ENCODE data around the gene HELZ. TPM values are rescaled to one million over a fixed set of nuclear protein-coding genes. Genes with fewer than 3 reads are reported as not detected.

The HELZ gene
- total and polyA plus RNA-seq, 4 donors, result 3.8 to 69.2 (median 25.7) TPM

GRCh38 chr17:67113486-67113885 is 131.5 kb downstream of the HELZ start:
- H3K27me3 ChIP-seq (ENCODE audit: control insufficient read depth in 4 of 4, insufficient read depth in 4 of 4, low read length in 3 of 4), result no peaks in the 10 kb centered on the region
- DNase-seq (ENCODE audit: low spot score), result no peak
- no peak for TF ChIP-seq YY1 (IDR thresholded peaks at IDR 0.05)
- no peak for TF ChIP-seq HNF4A (conservative IDR thresholded peaks at IDR 0.05)
- no peak for TF ChIP-seq ZBTB33 (IDR thresholded peaks at IDR 0.05)
- no peak for TF ChIP-seq RAD21 (IDR thresholded peaks at IDR 0.05)
- TF ChIP-seq HNF4G (IDR thresholded peaks at IDR 0.05), result no peak
- no peak for TF ChIP-seq JUND (IDR thresholded peaks at IDR 0.05)
- TF ChIP-seq SP1 (IDR thresholded peaks at IDR 0.05), result no peak
- TF ChIP-seq NR2F2 (IDR thresholded peaks at IDR 0.05), result no peak
- TF ChIP-seq EGR1 (IDR thresholded peaks at IDR 0.05; ENCODE audit: low read depth in 2 of 2), result no peak
- no peak for TF ChIP-seq RXRA (IDR thresholded peaks at IDR 0.05)
- no peak overlapping the region for H3K4me3 ChIP-seq (ENCODE audit: low read depth in 1 of 3, low read length in 3 of 3)
- no peak overlapping the region for H3K27ac ChIP-seq (ENCODE audit: low read depth in 1 of 2, low read length in 2 of 2)
- no peak overlapping the region for H3K9ac ChIP-seq (ENCODE audit: low read depth in 1 of 2, low read length in 2 of 2)
- H3K9me3 ChIP-seq (ENCODE audit: control insufficient read depth in 4 of 4, low read length in 3 of 4), result peaks cover 0 to 6% (median 0%) of the 10 kb centered on the region in 4 donors
- 96% methylated on average over 5 of the region's 5 CpGs for WGBS
- H3K4me1 ChIP-seq (ENCODE audit: control insufficient read depth in 4 of 4, insufficient read depth in 4 of 4, low read length in 3 of 4), result no peaks in the 10 kb centered on the region
- peaks cover 2 to 51% (median 40%) of the 10 kb centered on the region in 4 donors for H3K36me3 ChIP-seq (ENCODE audit: control insufficient read depth in 4 of 4, insufficient read depth in 3 of 4, low read depth in 1 of 4, low read length in 3 of 4)

GRCh38 chr17:67111808-67112207 is 133.2 kb downstream of the HELZ start:
- Histone ChIP-seq H3K27ac (ENCODE audit: low read depth in 1 of 2, low read length in 2 of 2) (no peak overlapping the region), H3K9ac (ENCODE audit: low read depth in 1 of 2, low read length in 2 of 2) (no peak overlapping the region), H3K27me3 (ENCODE audit: control insufficient read depth in 4 of 4, insufficient read depth in 4 of 4, low read length in 3 of 4) (no peaks in the 10 kb centered on the region), H3K4me1 (ENCODE audit: control insufficient read depth in 4 of 4, insufficient read depth in 4 of 4, low read length in 3 of 4) (no peaks in the 10 kb centered on the region), H3K4me3 (ENCODE audit: low read depth in 1 of 3, low read length in 3 of 3) (no peak overlapping the region), H3K36me3 (ENCODE audit: control insufficient read depth in 4 of 4, insufficient read depth in 3 of 4, low read depth in 1 of 4, low read length in 3 of 4) (peaks cover 4 to 62% (median 53%) of the 10 kb centered on the region in 4 donors), H3K9me3 (ENCODE audit: control insufficient read depth in 4 of 4, low read length in 3 of 4) (peaks cover 0 to 4% (median 0%) of the 10 kb centered on the region in 4 donors)
- DNase-seq (ENCODE audit: low spot score), result no peak
- 80% methylated on average over 1 of the region's 1 CpG for WGBS
- TF ChIP-seq REST (IDR thresholded peaks at IDR 0.05), result no peak
- TF ChIP-seq NR2F2 (IDR thresholded peaks at IDR 0.05), result peak; percentile 61

- Histone ChIP-seq H3K36me3 (ENCODE audit: control insufficient read depth in 4 of 4, insufficient read depth in 3 of 4, low read depth in 1 of 4, low read length in 3 of 4) (peaks cover 6 to 66% (median 55%) of the 10 kb centered on the region in 4 donors), H3K9ac (ENCODE audit: low read depth in 1 of 2, low read length in 2 of 2) (no peak overlapping the region), H3K9me3 (ENCODE audit: control insufficient read depth in 4 of 4, low read length in 3 of 4) (no peaks in the 10 kb centered on the region), H3K4me1 (ENCODE audit: control insufficient read depth in 4 of 4, insufficient read depth in 4 of 4, low read length in 3 of 4) (no peaks in the 10 kb centered on the region), H3K27ac (ENCODE audit: low read depth in 1 of 2, low read length in 2 of 2) (no peak overlapping the region), H3K4me3 (ENCODE audit: low read depth in 1 of 3, low read length in 3 of 3) (no peak overlapping the region), H3K27me3 (ENCODE audit: control insufficient read depth in 4 of 4, insufficient read depth in 4 of 4, low read length in 3 of 4) (no peaks in the 10 kb centered on the region)
- 97% methylated on average over 2 of the region's 2 CpGs for WGBS
- TF ChIP-seq HNF4G (IDR thresholded peaks at IDR 0.05) (no peak), EGR1 (IDR thresholded peaks at IDR 0.05; ENCODE audit: low read depth in 2 of 2) (no peak), GABPA (IDR thresholded peaks at IDR 0.05 in 1 of 2, conservative IDR thresholded peaks at IDR 0.05 in 1 of 2) (no peak), FOXA2 (IDR thresholded peaks at IDR 0.05) (no peak), YY1 (IDR thresholded peaks at IDR 0.05) (no peak), RAD21 (IDR thresholded peaks at IDR 0.05) (no peak), RXRA (IDR thresholded peaks at IDR 0.05) (no peak), ZBTB33 (IDR thresholded peaks at IDR 0.05) (no peak), FOXA1 (IDR thresholded peaks at IDR 0.05) (no peak)
- no peak for DNase-seq (ENCODE audit: low spot score)
Observed at GRCh38 chr17:67111327-67111726, 133.7 kb downstream of the HELZ start.
